ENCODE data around the gene PIP5K1A.

GRCh38 chr1:151192047-151192446, 6.3 kb upstream of the PIP5K1A start:
- TF ChIP-seq MAX (IDR thresholded peaks at IDR 0.05) (no peak), CTCF (IDR thresholded peaks at IDR 0.05; ENCODE audit: low read depth, low read length, missing input control) (no peak), YY1 (IDR thresholded peaks at IDR 0.05) (no peak), SP1 (IDR thresholded peaks at IDR 0.05) (no peak)

All from liver (tissue), 3 donors.